Measurements from ENCODE around the gene HIP1R.

HIP1R gene

DNA sequence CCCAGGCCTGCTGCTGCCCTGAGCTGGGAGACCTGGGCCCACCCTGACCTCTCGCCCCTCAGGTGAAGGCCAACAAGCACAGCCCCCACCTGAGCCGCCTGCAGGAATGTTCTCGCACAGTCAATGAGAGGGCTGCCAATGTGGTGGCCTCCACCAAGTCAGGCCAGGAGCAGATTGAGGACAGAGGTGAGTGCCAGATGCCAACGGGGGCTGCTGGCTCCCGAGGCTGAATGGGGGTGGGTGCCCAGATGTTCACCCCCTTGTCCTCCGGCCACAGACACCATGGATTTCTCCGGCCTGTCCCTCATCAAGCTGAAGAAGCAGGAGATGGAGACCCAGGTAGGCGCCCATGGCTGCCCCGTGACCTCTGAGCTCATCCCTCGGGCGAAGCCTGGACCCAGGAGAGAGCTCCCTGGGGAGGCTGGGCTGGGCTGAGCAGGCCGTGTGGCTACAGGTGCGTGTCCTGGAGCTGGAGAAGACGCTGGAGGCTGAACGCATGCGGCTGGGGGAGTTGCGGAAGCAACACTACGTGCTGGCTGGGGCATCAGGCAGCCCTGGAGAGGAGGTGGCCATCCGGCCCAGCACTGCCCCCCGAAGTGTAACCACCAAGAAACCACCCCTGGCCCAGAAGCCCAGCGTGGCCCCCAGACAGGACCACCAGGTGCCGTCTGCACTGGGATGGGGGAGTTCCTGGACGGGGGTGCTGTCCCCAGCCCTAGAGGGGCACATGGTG, 25.8 kb downstream of the HIP1R start:
- no peak for DNase-seq

- no peak for DNase-seq
Measured at GRCh38 chr12:122861587-122861970, 26.3 kb downstream of the HIP1R start.

GRCh38 chr12:122862110-122862634, 26.9 kb downstream of the HIP1R start:
- DNase-seq = no peak

DNA sequence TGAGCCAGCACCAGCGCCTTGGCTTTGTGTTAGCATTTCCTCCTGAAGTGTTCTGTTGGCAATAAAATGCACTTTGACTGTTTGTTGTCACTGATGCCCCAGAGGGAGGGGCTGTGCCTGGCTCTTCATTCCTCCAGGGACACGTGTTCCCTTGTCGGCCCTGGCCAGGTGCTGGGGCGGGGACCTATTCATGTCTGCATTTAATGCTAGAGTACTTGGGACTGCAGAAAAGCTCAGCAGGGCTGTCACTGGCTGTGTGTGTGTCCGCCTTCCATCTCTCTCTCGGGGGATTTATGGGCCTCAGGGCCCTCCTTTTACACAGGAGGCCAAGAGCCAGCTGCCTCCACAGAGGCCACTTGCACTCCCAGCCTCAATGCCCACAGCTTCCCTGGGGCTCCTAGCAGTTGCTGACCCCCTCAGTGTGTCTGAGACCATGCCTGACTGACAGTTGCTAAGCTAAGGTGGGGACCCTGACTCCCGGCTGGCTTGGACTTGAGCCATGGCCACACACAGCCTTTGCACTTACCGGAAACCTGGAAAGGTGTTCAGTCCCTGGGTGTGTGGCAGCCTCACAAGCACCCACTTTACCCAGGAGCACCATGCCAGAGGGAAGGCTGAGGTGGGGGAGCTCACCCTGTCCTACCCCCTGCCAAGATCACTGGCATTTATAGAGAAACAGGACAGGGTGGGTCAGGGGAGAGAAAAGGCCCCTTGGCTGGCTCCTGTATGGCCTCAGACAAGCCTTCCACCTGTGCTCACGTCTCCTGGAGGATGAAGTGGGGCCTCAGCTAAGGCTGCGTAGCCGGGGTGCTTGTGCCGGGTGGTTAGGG, 27.8 kb downstream of the HIP1R start:
- peak; percentile 94 for DNase-seq

- no peak for DNase-seq
Measured at GRCh38 chr12:122864894-122865253, 29.6 kb downstream of the HIP1R start.

GRCh38 chr12:122865268-122866231, 30.3 kb downstream of the HIP1R start:
- peak; percentile 64 for DNase-seq

- no peak for DNase-seq
Measured at GRCh38 chr12:122866379-122866778, 31.1 kb downstream of the HIP1R start.

DNA sequence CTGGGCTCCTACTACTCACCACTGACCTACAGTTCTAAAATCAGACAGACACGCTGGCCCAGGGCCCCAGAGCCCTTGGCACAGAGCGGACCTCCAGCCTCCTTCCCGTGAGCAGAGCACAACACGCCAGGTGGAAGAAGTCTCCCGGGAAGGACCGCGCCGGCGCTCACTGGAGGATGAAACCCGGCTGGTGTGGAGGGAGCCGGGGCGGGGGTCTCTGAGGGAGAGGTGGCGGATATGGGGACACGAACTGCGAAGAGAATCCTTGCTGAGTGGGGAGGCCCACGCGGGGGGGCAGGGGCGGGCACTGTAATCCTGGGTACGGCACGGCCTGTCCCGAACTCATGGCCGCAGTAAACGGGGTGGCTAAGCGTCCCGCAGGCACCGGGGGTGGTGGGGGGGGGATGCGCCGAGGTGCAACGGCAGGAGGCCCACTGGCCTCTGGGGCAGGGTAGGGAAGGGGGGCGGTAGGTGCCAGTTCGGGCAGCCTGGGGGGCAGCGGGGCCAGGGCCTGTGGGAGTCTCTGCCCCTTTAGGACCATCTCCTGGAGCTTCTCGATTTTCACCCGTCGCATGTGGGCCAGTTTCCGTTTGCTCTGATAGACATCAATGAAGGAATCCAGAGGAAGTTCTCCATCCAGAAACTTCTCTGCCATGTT, 31.8 kb downstream of the HIP1R start:
- DNase-seq = no peak

DNA sequence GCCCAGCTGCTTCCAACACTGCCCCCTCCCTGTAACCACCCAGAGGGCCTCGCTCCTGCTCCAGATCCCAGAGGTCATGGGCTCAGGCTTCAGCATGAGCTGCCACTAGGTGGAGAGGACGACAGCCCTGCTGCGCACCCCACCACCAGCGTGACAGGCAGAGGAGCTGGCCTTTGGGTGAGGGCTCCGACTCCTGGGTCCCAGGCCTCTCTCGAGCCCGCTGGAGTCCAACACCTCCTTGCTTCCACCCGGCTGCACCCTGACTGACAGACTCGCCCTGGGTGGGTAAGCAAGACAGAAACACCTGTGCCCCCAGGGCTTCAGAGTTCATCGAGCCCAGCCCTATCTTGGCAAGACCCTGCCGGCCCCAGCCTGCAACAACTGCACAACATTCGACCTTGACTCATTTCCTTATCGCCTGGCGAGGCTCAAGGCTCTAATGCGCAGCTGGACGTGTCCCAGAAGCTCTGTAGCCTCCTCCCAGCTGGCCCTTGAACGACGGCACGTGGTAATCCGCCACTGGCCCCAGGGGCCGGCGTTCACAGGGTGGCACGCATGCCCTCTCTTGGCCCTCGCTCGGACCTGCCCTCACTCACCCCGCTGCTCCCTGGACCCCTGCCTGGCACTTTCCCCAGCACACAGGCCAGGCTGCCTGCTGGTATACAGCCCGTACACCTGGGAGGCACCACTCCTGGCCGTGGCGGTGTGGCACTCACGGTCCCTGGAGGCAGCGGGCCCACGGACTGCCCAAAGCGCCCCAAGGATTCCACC, 32.6 kb downstream of the HIP1R start:
- DNase-seq = no peak

- DNase-seq = no peak
Measured at GRCh38 chr12:122868471-122869177, 33.4 kb downstream of the HIP1R start.

DNA sequence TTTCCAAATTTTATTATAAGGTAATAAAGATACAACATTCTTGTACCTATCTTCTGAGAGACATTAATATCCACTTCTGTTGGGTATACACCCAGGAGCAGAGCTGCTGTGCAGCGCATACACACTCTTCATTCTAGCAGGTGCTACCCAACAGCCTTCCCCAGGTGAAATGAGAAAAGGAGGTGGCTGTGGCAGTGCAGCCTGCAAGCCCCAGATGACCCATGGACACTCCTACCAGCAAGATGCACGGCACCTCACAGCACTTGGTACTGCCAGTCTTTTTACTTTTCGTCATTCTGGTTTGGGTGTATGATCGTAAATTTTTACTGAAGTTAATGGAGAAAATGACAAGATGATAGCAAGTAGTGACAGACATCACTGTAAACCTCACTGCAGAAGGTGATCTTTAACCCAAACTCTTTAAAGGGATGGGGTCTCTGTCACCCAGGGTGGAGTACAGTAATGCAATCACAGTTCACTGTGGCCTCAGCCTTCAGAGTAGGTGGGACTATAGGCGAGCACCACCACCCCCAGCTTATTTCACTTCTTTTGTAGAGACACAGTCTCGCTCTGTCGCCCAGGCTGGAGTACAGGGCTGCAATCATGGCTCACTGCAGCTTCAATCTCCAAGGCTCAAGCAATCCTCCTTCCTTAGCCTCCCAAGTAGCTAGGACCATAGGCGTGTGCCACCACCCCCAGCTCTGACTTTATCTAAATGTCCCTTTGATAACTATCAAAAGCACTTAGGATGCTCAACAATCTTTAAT, 34.1 kb downstream of the HIP1R start:
- no peak for DNase-seq

DNA sequence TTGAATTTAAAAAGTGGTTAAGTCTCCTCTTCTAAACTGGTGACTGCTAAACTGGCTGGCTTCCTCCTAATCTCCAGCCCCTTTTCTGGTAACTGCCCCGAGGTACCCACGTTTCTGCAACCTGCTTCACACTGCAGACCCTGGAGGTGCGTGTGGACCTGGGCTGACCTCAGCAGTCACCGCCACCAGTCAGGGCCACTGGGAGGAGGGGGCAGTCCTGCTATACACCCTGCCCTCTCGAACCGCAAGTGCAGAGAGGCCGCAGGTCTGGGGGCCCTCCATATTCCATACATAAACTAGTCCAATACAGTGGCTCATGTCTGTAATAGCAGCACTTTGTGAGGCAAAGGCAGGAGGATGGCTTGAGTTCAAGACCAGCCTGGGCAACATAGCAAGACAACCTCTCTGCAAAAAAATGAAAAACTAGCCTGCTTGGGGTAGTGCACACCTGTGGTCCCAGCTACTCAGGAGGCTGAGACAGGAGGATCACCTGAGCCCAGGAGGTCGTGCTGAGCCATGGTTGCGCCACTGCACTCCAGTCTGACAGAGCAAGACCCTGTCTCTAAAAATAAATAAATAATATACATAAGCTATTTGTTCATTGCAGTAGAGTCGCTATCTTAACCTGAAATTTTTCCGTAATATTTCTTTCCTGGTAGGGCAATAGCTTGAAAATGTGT, 35.0 kb downstream of the HIP1R start:
- no peak for DNase-seq

DNA sequence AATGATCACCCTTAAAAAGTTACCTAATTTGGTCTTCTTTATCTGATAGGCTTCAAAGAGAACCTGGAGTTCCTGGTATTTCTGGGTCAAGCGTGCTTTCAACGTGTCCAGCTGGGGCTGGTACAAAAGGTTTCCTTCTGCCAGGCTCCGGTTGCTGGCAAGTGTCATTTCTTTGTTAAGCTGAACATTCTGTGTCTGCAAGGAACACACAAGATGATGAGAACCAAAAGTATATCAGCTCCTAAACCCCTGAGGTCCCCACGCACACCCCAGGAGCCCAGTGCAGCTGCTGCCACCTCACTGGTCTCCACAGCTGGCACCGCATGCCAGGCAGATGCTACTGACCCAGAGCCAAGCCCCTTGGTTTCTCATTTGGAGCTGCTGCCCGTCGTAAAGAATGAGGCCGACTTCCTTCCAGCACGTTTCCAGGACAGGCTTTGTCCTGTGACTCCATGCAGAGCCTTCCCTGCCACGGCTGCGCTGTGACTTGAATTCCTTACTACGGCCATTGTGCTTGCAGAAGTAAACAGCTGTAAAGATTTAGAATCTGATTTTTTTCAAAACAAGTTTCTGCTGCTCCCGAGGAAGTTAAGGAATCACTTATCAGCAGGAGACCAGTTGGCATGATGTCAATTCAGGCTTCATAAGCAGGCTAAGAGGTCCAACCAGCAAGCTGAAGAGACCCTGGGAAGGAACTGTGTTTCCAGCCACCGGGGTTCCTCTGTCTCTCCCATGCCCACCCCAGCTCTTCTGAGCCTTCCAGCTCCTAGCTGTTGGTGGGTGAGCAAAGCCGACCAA, 35.8 kb downstream of the HIP1R start:
- no peak for DNase-seq

DNA sequence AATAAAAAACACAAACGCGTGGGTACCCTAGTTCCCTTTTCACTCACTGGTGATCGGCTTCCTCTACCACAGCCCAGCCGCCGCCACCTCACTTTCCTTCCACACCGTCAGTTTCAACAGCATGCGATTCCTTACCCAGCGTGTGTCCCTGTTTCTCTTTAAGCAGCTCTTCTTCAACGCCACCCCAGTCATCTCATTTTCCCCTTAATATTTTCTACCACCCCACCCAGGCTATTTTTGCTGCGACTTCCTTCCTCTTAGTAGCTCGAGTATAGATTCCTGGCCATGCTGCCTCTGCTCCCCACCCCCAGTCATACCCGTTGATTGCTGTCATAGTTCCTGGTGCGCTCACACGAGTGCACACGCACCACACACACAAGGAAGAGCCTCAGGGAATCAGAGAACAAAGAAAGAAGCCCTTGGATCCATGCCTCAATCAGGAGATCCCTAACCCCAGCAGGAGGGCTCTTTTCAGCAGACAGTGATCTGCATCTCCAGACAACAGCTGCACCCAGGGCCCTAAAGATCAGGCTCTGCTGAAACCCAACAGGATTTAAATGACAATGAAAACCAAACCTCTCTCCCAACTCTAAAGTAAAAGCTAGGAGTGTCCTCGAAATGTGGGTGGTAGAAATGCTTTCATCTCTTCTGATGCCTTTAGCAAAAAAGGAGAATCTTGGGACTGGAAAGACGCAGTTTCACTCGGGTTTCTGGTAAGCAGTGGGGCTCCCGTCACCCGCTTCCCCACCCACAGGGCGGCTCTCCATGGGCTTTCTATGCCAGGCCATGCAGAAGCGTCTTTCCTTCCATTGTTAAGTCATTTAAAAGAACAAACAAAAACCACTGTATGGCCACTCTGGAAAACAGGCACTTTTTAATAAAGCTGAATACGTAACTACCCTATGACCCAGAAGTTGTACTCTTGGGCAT, 36.9 kb downstream of the HIP1R start:
- DNase-seq = peak; percentile 80

- peak; percentile 39 for DNase-seq
Measured at GRCh38 chr12:122872815-122873361, 37.6 kb downstream of the HIP1R start.

- no peak for DNase-seq
Measured at GRCh38 chr12:122873540-122873939, 38.3 kb downstream of the HIP1R start.

- no peak for DNase-seq
Measured at GRCh38 chr12:122874081-122874480, 38.8 kb downstream of the HIP1R start.

Measured in NCI-H510A treated with DMSO at 0.1 percent for 48 hours (cell line).